NCI-H2196 (cell line): ENCODE data around the gene GAPDH.

ENCODE experiments used
- DNase-seq: peaks from one replicate; lab custom pipeline; 2025; ENCODE audit not compliant: unreplicated experiment; lab: John Stamatoyannopoulos, UW

GAPDH gene

GRCh38 chr12:6528539-6529235 is 5.6 kb upstream of the GAPDH start:
- no peak for DNase-seq

GRCh38 chr12:6529291-6529737 is 5.0 kb upstream of the GAPDH start:
- no peak for DNase-seq

- no peak for DNase-seq
Observed at GRCh38 chr12:6530576-6531260, 3.6 kb upstream of the GAPDH start.

- peak; percentile 13 for DNase-seq
Observed at GRCh38 chr12:6532051-6532926, 2.0 kb upstream of the GAPDH start.

- peak; percentile 49 for DNase-seq
Observed at GRCh38 chr12:6532927-6533652, 1.2 kb upstream of the GAPDH start.

- DNase-seq, result no peak
Observed at GRCh38 chr12:6533653-6533922, 729 bp upstream of the GAPDH start.

- DNase-seq, result no peak
Observed at GRCh38 chr12:6534695-6534944, 303 bp downstream of the GAPDH start.

- peak; percentile 28 for DNase-seq
Observed at GRCh38 chr12:6534945-6535696, 804 bp downstream of the GAPDH start.

GRCh38 chr12:6535697-6535946 is 1.3 kb downstream of the GAPDH start:
- DNase-seq, result no peak

- DNase-seq, result no peak
Observed at GRCh38 chr12:6535960-6536847, 1.9 kb downstream of the GAPDH start.

GRCh38 chr12:6536894-6537579 is 2.7 kb downstream of the GAPDH start:
- no peak for DNase-seq

GRCh38 chr12:6537580-6538419 is 3.5 kb downstream of the GAPDH start:
- peak; percentile 47 for DNase-seq

GRCh38 chr12:6538420-6539313 is 4.3 kb downstream of the GAPDH start:
- no peak for DNase-seq

- DNase-seq, result no peak
Observed at GRCh38 chr12:6539314-6539682, 5.0 kb downstream of the GAPDH start.

GRCh38 chr12:6539707-6540134 is 5.4 kb downstream of the GAPDH start:
- no peak for DNase-seq

GRCh38 chr12:6540181-6540877 is 6.0 kb downstream of the GAPDH start:
- no peak for DNase-seq
